Activated effector memory CD4-positive, alpha-beta T cell treated with Interleukin-2 at 50 U/mL for 16 hours (primary cell): ENCODE results near the gene VAV2.

ENCODE experiments used
- DNase-seq: peaks from one replicate; pipeline ENCODE4 v3.0.0-alpha.2; 2020

VAV2 gene

GRCh38 chr9:133715295-133715865, 276.7 kb downstream of the VAV2 start:
- no peak for DNase-seq

- DNase-seq: no peak
Measured at GRCh38 chr9:133714606-133715294, 277.4 kb downstream of the VAV2 start.

- no peak for DNase-seq
Measured at GRCh38 chr9:133713960-133714495, 278.1 kb downstream of the VAV2 start.

GRCh38 chr9:133713150-133713959, 278.8 kb downstream of the VAV2 start:
- no peak for DNase-seq

- DNase-seq: no peak
Measured at GRCh38 chr9:133712221-133713100, 279.7 kb downstream of the VAV2 start.
